HG03558 (cell line): ENCODE measurements around the gene SERPINA12.

ENCODE experiments used
- ATAC-seq: cut with Tn5 transposase; IDR thresholded peaks from one replicate; pipeline ENCODE4 v1.9.1; 2021; ENCODE audit warnings: moderate number of reproducible peaks; ENCODE audit not compliant: unreplicated experiment; ENCODE audit errors: extremely low read depth

Gene SERPINA12

DNA sequence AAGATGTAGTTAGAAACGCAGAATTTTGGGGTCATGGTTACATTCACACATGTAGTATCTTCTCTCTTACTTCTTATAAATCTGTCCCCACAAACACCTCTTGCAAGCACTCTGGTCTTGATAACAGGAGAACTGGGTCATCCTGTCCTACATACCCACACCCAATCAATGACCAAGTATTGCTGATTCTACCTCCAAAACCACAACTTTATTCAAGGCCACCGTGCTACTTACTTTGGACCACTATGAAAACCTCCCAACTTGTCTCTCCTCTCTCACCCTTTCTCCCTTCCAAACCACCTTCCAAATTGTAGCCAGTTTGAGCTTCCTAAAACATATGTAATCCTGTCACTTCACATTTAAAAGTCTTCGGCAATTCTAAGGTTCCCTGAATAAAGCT is 62.1 kb downstream of the SERPINA12 start:
- no peak for ATAC-seq

GRCh38 chr14:94446126-94446525 is 63.1 kb downstream of the SERPINA12 start:
- no peak for ATAC-seq

- no peak for ATAC-seq
Measured at GRCh38 chr14:94445003-94445402, 64.3 kb downstream of the SERPINA12 start.

GRCh38 chr14:94441531-94442205 is 67.6 kb downstream of the SERPINA12 start:
- no peak for ATAC-seq

DNA sequence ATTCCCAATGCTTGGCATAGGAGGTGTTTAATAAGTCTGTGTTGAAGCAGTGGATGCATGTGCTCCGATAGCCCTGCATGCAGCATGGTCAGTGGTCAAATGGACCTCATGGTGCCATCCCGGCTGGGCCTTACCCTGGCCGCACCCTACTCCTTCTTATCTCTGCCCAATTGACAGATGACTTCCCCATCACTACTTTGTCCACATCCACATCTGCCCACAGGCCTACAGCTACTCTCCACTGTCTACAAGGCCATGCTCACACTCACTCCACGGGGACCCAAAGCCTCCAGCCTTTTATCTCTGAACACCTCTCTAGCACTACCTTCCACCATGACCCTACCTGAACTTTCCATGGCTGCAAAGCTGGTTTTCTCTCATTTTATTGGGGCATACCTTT is 68.1 kb downstream of the SERPINA12 start:
- no peak for ATAC-seq

- ATAC-seq = no peak
Measured at GRCh38 chr14:94439453-94440057, 69.7 kb downstream of the SERPINA12 start.
